GM21447 (cell line): ENCODE data around the gene ADAMTSL2.

Experiments used
- ATAC-seq: cut with Tn5 transposase; IDR thresholded peaks from one replicate; pipeline ENCODE4 v1.9.1; 2021; ENCODE audit not compliant: unreplicated experiment

ADAMTSL2 gene

DNA sequence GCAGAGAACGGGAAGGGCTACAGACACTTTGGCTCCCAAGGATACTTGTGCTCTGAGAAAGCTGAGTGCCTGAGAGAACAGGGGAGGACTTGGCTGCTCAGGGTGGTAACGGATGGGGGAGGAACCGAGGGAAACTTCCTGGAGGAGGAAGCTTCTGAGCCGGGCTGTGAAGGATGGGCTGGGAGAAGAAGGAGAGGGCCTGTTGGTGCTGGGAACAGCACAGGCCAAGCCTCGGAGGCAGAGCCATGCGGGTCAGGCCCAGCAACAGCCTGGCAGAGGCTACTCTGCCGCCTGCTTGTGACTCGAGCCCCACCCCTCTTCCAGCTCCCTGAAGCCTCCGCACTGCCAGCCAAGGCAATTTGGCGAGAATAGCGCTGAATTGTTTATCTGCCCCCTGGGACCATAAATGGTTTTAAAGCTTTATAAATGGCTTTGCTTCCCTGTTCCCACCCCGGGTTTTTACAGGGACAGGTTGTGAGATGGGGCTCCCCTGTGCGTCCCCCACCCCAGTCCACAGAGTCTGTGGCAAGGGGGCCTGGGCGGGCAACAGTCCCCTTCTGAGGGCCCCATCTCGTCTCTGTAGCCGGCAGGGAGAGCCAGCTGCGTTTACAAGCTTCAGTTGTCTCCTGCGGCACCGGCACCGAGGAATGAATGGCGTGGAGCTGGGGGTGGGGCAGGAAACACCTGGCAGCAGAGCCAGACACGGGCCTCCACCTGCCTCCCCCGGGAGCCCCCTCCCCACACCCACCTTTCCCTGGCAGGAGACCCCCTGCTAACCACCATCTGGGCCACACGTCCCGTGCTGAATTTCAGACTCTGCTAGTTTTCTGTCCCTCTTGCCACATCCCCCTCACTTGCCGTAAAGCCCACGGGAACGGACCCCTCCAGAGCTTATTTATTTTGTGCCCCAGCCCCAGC lies 50.3 kb downstream of the ADAMTSL2 start:
- ATAC-seq, result no peak

DNA sequence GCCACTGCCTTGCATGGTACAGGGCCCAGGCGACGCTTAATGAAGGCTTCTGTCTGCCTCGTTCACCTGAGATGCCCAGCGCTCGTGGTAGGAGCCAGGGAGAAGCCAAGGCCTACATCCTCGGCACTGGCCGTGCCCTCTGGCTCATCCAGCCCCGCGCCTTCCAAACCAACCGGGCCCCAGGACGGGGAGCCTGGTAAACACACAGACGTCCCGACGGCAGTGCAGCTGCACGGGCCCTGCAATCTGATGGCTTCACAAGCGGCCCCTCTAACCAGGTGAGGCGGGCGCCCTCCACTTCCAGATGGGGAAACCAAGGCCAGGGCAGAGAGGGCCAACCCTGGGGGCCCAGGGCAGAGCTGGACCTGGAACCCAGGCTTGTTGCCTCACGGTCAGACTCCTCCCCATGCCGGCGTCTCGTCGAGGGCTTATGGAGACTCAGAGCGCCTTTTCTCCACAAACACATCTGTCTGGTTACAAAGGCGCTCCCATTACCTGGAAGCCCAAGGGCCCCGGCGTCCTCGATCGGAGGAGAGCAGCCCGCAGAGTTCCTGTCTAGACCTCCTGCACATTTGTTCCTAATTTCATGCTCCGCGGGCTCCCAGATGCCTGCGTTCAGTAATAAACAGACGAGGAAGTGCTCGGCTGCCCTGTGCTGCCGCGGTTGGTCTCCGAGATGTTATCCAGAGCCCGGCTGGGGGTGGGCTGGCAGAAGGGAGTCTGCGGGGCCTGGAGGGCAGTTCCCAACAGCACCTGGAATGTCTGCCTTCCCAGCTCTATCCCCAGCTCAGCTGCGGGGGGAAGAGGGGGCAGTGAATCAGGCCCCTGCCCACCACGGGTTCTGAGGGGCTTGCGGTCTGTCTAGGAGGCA lies 51.2 kb downstream of the ADAMTSL2 start:
- no peak for ATAC-seq

DNA sequence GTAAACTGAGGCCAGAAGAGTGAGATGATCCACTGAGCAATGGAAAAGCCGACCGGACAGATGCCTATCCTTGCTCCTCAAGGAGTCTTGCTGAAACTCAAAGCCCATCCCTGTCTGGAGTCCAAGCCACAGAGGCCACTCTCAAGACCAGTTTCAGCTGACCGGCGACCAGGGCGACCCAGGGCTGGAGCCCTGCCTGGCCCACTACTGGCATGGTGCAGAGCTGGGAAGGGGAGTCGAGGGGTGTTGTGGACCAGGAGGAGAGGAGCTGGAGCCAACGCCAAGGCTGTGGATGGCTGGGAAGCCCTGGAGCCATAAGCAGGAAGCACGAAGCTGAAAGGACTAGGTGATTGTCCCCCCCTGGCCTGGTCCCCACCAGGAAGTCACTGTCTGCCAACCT lies 52.5 kb downstream of the ADAMTSL2 start:
- ATAC-seq, result no peak

GRCh38 chr9:133587466-133587865 lies 53.0 kb downstream of the ADAMTSL2 start:
- ATAC-seq, result no peak

DNA sequence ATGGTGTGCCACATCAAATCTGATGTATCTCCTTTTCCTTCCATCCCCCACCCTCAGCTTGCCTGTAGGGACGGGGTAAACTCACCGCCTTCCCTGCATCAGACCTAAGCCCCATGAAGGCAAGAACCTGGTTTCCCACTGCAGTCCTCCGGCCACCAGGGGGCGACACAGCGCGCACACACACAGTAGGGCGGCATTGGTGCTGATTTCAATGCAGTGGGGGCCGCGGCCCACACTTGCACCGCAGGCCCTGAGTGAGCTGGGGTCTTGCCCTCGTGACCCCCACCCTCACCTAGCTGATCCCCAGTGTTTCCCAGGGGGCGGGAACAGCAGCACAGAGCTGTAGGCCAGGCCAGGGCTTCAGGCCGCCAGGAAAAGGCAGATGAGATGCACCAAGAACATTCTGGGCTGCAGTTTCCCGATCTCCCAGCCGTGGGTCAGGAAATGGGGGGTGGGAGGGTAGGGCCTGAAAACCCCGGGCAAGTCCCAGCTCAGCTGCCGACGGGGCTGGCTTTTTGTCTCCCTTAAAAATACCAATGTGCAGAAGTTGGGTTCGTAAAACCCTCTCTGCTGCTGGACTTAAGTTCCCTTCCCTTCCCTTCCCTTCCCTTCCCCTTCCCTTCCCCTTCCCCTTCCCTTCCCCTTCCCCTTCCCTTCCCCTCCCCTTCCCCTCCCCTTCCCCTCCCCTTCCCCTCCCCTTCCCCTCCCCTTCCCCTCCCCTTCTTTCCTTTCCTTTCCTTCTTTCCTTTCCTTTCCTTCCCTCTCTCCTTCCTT lies 55.1 kb downstream of the ADAMTSL2 start:
- ATAC-seq, result no peak

DNA sequence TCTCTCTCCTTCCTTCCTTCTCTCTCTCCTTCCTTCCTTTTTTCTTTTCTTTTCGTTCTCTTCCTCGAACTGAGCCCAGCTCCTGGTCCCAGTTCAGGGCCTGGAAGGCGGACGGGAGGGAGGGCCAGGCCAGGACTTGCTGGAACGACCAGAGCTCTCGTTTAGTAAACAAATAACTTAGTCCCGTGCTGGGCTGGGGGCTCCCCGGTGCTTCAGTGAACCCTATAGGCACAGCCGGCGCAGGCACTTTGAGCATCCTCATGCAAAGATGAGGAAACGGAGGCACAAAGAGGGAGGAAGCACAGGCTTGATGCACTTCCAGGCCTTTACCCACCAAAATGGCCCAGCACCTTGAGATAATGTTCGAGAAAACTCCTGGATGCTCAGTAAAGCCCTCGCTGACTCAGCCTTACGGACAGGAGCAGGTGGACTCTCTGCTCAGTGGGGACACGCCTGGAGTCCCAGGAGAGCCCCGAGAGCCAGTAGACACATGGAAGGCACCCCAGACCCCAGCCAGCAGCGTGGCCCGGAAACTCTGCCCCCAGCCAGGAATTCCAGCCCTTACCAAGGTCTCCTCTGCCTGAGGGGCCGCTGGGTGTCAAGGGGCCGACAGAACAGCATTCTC lies 55.8 kb downstream of the ADAMTSL2 start:
- no peak for ATAC-seq

GRCh38 chr9:133591116-133591910 lies 56.8 kb downstream of the ADAMTSL2 start:
- ATAC-seq, result no peak

DNA sequence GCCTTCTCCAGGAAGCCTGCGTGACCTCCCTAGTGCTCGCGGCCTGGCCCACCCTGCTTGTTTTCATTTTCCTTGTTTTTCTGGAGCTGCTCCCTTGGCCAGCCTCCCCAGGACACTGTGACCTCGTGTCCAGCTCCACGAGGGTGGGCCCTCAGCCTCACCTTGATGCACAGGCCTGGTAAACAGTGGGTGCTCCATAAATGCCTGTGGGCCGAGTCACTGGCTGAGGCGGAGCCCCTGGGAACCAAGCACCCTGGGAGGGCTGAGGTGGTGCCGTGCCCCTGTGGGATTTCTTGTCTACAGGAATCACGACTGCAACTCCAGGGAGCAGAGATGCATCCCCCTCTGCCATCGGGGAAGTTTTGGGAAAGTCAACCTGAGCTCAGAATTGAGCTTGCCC lies 57.5 kb downstream of the ADAMTSL2 start:
- no peak for ATAC-seq

DNA sequence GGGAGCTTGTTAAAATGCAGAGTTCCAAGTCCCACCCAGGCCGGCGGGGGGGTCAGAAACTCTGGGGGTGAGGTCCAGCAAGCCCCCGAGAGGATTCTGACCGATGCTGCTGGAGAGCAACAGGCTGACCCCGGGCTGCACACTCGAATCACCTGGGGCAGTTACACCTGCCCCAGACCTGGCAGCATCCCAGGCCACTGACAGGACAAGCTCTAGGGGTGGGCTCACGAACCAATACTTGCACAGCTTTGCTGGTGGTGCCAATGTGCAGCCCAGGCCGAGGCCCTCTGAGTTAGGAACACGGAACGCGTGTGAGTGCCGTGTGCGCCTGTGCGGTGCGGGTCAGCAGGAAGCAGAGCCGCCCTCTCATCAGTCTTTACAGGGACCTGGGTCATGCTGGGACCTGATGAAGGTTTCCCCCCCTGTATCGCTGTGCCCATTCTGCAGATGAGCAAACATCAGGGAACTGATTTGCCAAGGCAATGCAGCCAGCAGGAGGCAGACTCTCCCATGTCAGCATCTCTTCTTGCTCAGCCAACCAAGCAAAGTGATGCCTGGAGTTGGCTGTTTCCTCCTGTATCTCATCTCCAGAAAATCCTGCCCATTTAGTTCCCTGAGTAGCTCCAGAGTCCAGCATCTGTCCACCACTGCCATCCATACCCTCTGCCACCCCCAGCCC lies 58.4 kb downstream of the ADAMTSL2 start:
- ATAC-seq, result no peak

DNA sequence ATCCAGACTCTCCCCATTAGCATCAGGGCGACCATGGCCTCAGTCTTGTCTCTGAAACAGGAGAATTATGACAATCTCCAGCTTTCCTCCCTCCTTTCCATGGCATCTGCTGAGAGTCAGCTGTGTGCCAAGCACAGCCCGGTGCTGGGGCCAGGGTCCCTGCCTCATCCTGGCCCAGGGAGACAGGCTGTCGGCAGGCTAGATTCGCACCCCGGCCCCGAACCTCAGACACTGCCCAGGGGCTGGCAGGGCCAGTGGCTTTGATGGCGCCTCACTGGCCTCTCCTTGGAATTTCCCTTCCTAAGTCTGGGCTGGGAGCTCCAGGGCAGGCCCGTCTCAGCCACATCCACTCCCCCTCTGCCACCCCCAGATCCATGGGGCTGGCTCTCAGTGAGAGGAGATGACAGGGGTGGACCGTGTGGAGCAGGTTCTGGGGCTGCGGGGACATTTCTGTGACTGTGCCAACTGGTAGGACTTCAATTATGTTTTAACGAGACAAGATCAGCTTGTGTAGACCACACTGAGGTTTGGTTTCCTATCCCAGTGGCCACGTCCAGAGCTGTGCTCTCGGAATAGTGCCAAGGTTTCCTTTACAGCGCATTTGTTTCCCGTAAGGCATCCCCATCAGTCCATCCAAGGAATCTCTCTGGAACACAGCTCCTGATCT lies 59.2 kb downstream of the ADAMTSL2 start:
- ATAC-seq, result no peak

GRCh38 chr9:133594310-133594709 lies 59.8 kb downstream of the ADAMTSL2 start:
- no peak for ATAC-seq

GRCh38 chr9:133595910-133596309 lies 61.4 kb downstream of the ADAMTSL2 start:
- ATAC-seq, result no peak

GRCh38 chr9:133597316-133597957 lies 62.9 kb downstream of the ADAMTSL2 start:
- ATAC-seq, result no peak

GRCh38 chr9:133598978-133599377 lies 64.5 kb downstream of the ADAMTSL2 start:
- ATAC-seq, result no peak

DNA sequence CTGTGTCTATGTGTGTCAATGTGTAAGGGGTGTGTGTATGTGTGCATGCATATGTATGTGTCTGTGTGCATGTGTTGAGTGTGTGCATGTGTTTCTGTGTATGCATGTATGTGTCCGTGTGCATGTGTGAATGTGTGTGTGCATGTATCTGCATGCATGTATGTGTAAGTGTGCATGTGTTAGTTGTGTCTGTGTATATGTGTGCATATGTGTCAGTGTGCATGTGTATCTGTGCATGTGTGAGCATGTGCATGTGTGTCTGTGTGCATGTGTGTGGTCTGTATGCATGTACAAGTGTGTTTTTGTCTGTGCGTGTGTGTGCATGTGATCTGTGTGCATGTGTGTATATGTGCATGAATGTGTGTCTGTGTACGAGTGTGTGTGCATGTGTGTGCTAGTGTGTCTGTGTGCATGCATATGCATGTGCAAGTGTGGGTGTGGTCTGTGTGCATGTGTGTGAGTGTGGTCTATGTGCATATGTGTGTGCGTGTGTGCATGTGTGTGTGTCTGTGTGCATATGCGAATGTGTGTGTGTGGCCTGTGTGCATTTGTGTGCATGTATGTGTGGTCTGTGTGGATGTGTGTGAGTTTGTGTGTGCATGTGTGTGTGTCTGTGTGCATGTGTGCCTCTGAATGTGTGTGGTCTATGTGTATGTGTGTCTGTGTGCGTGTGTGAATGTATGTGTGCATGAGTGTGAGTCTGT lies 65.1 kb downstream of the ADAMTSL2 start:
- ATAC-seq, result no peak

DNA sequence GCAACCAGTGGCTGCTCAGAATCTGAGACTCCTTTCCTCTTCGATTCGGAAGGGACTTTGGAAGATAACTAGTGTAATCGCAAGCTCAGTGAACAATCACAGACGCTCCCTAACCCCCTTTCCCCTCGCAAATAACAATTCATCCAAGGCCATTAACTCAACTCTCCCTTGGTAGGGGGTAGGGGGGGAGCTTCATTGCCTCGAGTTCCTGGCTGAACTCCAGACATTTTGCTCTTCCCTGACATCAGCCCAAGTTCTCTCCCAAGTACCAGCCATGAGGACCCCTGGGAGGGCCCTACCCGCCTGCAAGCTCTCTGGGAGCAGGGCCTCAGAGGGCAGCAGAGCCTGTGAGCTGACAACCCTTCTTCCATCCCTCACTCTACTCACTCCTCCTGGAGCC lies 66.2 kb downstream of the ADAMTSL2 start:
- ATAC-seq, result no peak

DNA sequence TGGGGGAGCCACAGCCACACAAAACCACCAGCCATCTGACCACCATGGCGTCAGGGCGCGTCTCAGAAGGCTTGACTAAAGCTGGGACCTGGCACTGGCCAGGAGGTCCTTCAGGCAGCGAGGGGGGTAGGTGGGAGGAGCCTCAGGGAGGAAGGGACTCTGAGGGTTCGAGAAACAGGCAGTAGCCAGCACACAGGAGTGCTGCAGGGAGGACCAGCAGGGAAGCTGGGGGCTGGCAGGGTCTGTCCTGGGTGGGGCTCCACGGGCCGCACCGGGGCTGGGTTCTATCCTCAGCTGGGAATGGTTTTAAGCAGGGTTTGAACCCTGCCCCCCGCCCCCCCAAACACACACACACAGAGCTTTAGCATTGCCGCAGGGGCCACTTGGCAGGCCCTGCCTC lies 67.2 kb downstream of the ADAMTSL2 start:
- no peak for ATAC-seq

DNA sequence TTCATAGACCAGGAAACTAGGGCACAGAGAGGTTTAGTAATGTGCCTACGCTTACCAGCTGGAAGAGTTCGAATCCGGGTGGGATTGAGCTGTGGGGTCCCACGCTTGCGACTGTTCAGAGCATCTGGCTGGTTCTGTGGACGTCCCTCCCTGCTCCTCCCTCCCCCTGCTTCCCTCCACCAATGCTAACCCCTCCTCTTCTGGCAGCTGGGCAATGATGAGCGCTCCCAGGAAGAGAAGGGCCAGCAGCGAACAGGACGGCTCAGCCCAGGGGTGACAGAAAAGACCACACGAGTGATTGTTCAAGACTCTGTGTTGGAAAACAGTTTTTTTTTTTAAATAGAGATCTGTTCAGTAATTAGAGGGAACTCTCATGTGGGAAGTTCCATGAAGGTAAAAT lies 67.8 kb downstream of the ADAMTSL2 start:
- ATAC-seq, result no peak
